SK-N-SH (cell line): Measurements from ENCODE around the gene XRCC5. TPM values are rescaled to one million over a fixed set of nuclear protein-coding genes. Genes with fewer than 3 reads are reported as not detected.
A peak's percentile ranks its signal among the peaks of the same experiment; 100 is the strongest.

ENCODE experiments used
- CTCF ChIA-PET: fragments of 300-600, 350-600 bp; formaldehyde crosslinking; extraction: SDS; loops from one replicate; lab custom pipeline; 2021; lab: Yijun Ruan, JAX
- POLR2A ChIA-PET: fragments of 350-600 bp; sonication (Branson Sonifier 250); formaldehyde crosslinking; extraction: SDS; loops from one replicate; lab custom pipeline; 2020; ENCODE audit warnings: antibody characterized with exemption, inconsistent platforms; lab: Yijun Ruan, JAX
- DNase-seq: peaks from one replicate; pipeline ENCODE4 v3.0.0; 2012
- H2AFZ ChIP-seq: fragments of 200-600 bp; sonication (generic); 2 replicates; pipeline ENCODE4 v1.8.1; 2016; ENCODE audit warnings: antibody characterized with exemption, mild to moderate bottlenecking, low read depth
- H3F3A ChIP-seq: fragments of 200-600 bp; sonication (generic); replicated peaks from 2 replicates; pipeline ENCODE3; 2016; ENCODE audit warnings: antibody characterized with exemption, mild to moderate bottlenecking; ENCODE audit not compliant: insufficient read depth
- H3K27ac ChIP-seq, 2 experiments: fragments of 200-500 bp in 1 of 2; fragments of 200-600 bp in 1 of 2; sonication (Bioruptor generic) in 1 of 2; sonication (generic), shearing (Covaris generic) in 1 of 2; 2 replicates each; pipeline versions ENCODE4 v1.5.1 to v1.6.1; 2014 to 2016; ENCODE audit warnings: low read depth in 2 of 2, inconsistent platforms in 1 of 2, low read length in 1 of 2, mild to moderate bottlenecking in 1 of 2, mixed read lengths in 1 of 2
- H3K27me3 ChIP-seq: fragments of 200-600 bp; sonication (generic), shearing (Covaris generic); 2 replicates; pipeline ENCODE4 v1.6.1; 2016; ENCODE audit warnings: mixed run types; ENCODE audit not compliant: insufficient read depth
- H3K36me3 ChIP-seq, 2 experiments: fragments of 200-500 bp in 1 of 2; fragments of 200-600 bp in 1 of 2; sonication (Bioruptor generic) in 1 of 2; sonication (generic) in 1 of 2; replicated peaks in 1 of 2; 2 replicates each; pipeline versions ENCODE3 to v1.5.1; 2014 to 2016; ENCODE audit warnings: low read length in 1 of 2, mild to moderate bottlenecking in 1 of 2; ENCODE audit not compliant: insufficient read depth in 2 of 2, control insufficient read depth in 1 of 2
- H3K4me1 ChIP-seq, 2 experiments: fragments of 200-500 bp in 1 of 2; fragments of 200-600 bp in 1 of 2; sonication (Bioruptor generic) in 1 of 2; sonication (generic), shearing (Covaris generic) in 1 of 2; 2 replicates each; pipeline versions ENCODE4 v1.5.1 to v1.6.1; 2014 to 2016; ENCODE audit warnings: low read depth in 1 of 2, low read length in 1 of 2, mixed run types in 1 of 2; ENCODE audit not compliant: insufficient read depth in 2 of 2, control insufficient read depth in 1 of 2
- H3K4me2 ChIP-seq: fragments of 200-600 bp; sonication (generic), shearing (Covaris generic); 2 replicates; pipeline ENCODE4 v1.6.1; 2017; ENCODE audit warnings: mixed run types
- H3K4me3 ChIP-seq, 2 experiments: fragments of 200-500 bp in 1 of 2; fragments of 200-600 bp in 1 of 2; sonication (Bioruptor generic) in 1 of 2; sonication (generic), shearing (Covaris generic) in 1 of 2; 2 replicates each; pipeline versions ENCODE4 v1.5.1 to v1.8.1; 2014 to 2016; ENCODE audit warnings: low read depth in 2 of 2, inconsistent platforms in 1 of 2, low read length in 1 of 2, mild to moderate bottlenecking in 1 of 2, mixed read lengths in 1 of 2, moderate library complexity in 1 of 2
- H3K79me2 ChIP-seq: fragments of 200-600 bp; sonication (generic); 2 replicates; pipeline ENCODE4 v1.8.1; 2017; ENCODE audit warnings: mild to moderate bottlenecking; ENCODE audit not compliant: insufficient read depth
- H3K9ac ChIP-seq: fragments of 200-600 bp; sonication (generic); 2 replicates; pipeline ENCODE4 v1.6.1; 2017; ENCODE audit warnings: mixed run types
- H3K9me2 ChIP-seq: fragments of 200-600 bp; sonication (generic); 2 replicates; pipeline ENCODE4 v1.6.1; 2017; ENCODE audit warnings: mixed run types
- H3K9me3 ChIP-seq: fragments of 200-600 bp; sonication (generic); 2 replicates; pipeline ENCODE4 v1.6.1; 2017; ENCODE audit warnings: mixed run types, mild to moderate bottlenecking, moderate library complexity
- H4K20me1 ChIP-seq: fragments of 200-600 bp; sonication (generic); 2 replicates; pipeline ENCODE4 v1.6.1; 2017; ENCODE audit warnings: mild to moderate bottlenecking, mixed run types; ENCODE audit not compliant: insufficient read depth
- CTCF ChIP-seq: fragments of 200-600 bp; sonication (generic); IDR thresholded peaks from 2 replicates; pipeline ENCODE4 v1.6.1; 2017; ENCODE audit warnings: antibody characterized with exemption, mild to moderate bottlenecking, moderate library complexity
- EZH2phosphoT487 ChIP-seq: fragments of 200-600 bp; sonication (generic); IDR thresholded peaks from 2 replicates; pipeline ENCODE4 v1.6.1; 2017; ENCODE audit warnings: low read depth, mixed run types, mild to moderate bottlenecking, antibody characterized with exemption, moderate library complexity, borderline replicate concordance
- FOSL2 ChIP-seq: IDR thresholded peaks from 2 replicates; pipeline ENCODE4 v1.4.0; 2012; ENCODE audit warnings: low read depth, mild to moderate bottlenecking, moderate library complexity, borderline replicate concordance
- FOXM1 ChIP-seq: IDR thresholded peaks from 2 replicates; pipeline ENCODE4 v1.4.0; 2012; ENCODE audit warnings: low read depth, mild to moderate bottlenecking
- GABPA ChIP-seq: IDR thresholded peaks from 2 replicates; pipeline ENCODE4 v1.4.0; 2012; ENCODE audit warnings: low read depth, mild to moderate bottlenecking
- IRF3 ChIP-seq: fragments of 150-350 bp; IDR thresholded peaks from 2 replicates; pipeline ENCODE4 v1.6.1; 2016; ENCODE audit warnings: mild to moderate bottlenecking, low read depth, low read length
- JUND ChIP-seq: IDR thresholded peaks from 2 replicates; pipeline ENCODE4 v1.4.0; 2012
- PBX3 ChIP-seq: IDR thresholded peaks from 2 replicates; pipeline ENCODE4; 2012
- RAD21 ChIP-seq: IDR thresholded peaks from 2 replicates; pipeline ENCODE4 v1.6.1; 2012; ENCODE audit warnings: mild to moderate bottlenecking, low read length
- REST ChIP-seq: IDR thresholded peaks from 2 replicates; pipeline ENCODE4 v1.6.1; 2012; ENCODE audit warnings: mild to moderate bottlenecking, low read depth, low read length, moderate library complexity
- RXRA ChIP-seq: IDR thresholded peaks from 2 replicates; pipeline ENCODE4 v1.4.0; 2012; ENCODE audit warnings: low read depth, mild to moderate bottlenecking, borderline replicate concordance
- SIN3A ChIP-seq: IDR thresholded peaks from 2 replicates; pipeline ENCODE4 v1.6.1; 2012; ENCODE audit warnings: low read depth, mild to moderate bottlenecking, low read length, moderate library complexity, borderline replicate concordance
- ZBTB33 ChIP-seq: IDR thresholded peaks from 2 replicates; pipeline ENCODE4 v1.4.0; 2012; ENCODE audit warnings: low read depth, borderline replicate concordance
- WGBS: methylation state at CpG from one replicate; pipeline ENCODE4 v1.1.6; 2017; ENCODE audit warnings: low lambda C conversion rate; 5-methylcytosine and 5-hydroxymethylcytosine counted together
- polyA plus RNA-seq, 3 experiments: library from polyadenylated mRNA; depleted of rRNA; stranded (reverse); fragments of >200 nt; gene quantifications; 2 replicates each; pipeline ENCODE4 v1.2.3, GENCODE V29; 2012

XRCC5 gene
- polyA plus RNA-seq, 1 of the 3 experiments (the other 2 are of a cell fraction) = 125 TPM

GRCh38 chr2:216086207-216086893, 22.8 kb upstream of the XRCC5 start:
- no peak overlapping the region for H3K4me2 ChIP-seq
- H3K4me3 ChIP-seq = no peak overlapping the region
- no peaks in the 10 kb centered on the region for H3K9me3 ChIP-seq
- H3F3A ChIP-seq = no peaks in the 10 kb centered on the region
- no peaks in the 10 kb centered on the region for H3K36me3 ChIP-seq
- H3K79me2 ChIP-seq = peaks cover 1% of the 10 kb centered on the region; the same call in 1 of the 2 replicates
- H3K4me1 ChIP-seq = peaks cover 0 to 18% of the 10 kb centered on the region in 2 experiments; a peak in 2 of 4 replicates
- no peak for DNase-seq
- no peak overlapping the region for H2AFZ ChIP-seq
- TF ChIP-seq PBX3 (no peak), REST (no peak), GABPA (no peak), FOSL2 (no peak), EZH2phosphoT487 (no peak)
- no peak overlapping the region for H3K9ac ChIP-seq
- no peaks in the 10 kb centered on the region for H3K9me2 ChIP-seq
- WGBS = 93% methylated on average over 2 of the region's 2 CpGs
- ChIA-PET CTCF (interaction anchor here (1.5 kb wide), 1 partner anchor 72 kb away, joined by 5 read pairs; no protein-coding TSS in a partner anchor), POLR2A (no interaction called here)
- no peaks in the 10 kb centered on the region for H3K27me3 ChIP-seq
- no peak overlapping the region for H3K27ac ChIP-seq
- no peaks in the 10 kb centered on the region for H4K20me1 ChIP-seq

GRCh38 chr2:216090369-216090786, 18.8 kb upstream of the XRCC5 start:
- no peaks in the 10 kb centered on the region for H3K79me2 ChIP-seq
- H3K4me1 ChIP-seq = no peaks in the 10 kb centered on the region
- no peak overlapping the region for H3K4me2 ChIP-seq
- H3K27me3 ChIP-seq = no peaks in the 10 kb centered on the region
- H3K9ac ChIP-seq = no peak overlapping the region
- CTCF ChIA-PET = interaction anchor here (1.0 to 2.7 kb wide), 3 partner anchors 20 to 76 kb away, joined by 4 to 13 read pairs (median 4); partner anchors contain the start of gene XRCC5
- TF ChIP-seq CTCF (no peak), FOXM1 (no peak), ZBTB33 (no peak), RAD21 (no peak), RXRA (no peak), SIN3A (no peak), JUND (no peak), IRF3 (no peak)
- TF ChIP-seq, all 33 proteins: peak for 0
- 100% methylated on average over 1 of the region's 1 CpG for WGBS
- Histone ChIP-seq H2AFZ (no peak overlapping the region), H3K9me3 (no peaks in the 10 kb centered on the region), H3K9me2 (no peaks in the 10 kb centered on the region), H3K36me3 (no peaks in the 10 kb centered on the region), H3K4me3 (no peak overlapping the region), H3K27ac (peak overlapping the region in 1 of 2 experiments; percentile 30; a peak in 2 of 4 replicates), H4K20me1 (no peaks in the 10 kb centered on the region), H3F3A (no peaks in the 10 kb centered on the region)
- DNase-seq = no peak
- POLR2A ChIA-PET = no interaction called here
